ENCODE data around the gene DCK.

Gene DCK

GRCh38 chr4:70993181-70994068 lies at the start of gene DCK:
DCK (plus strand) TSS chr4:70993649; CDS start chr4:70993836, 187 bp downstream.
- in situ Hi-C loops (cut with MboI; ENCODE audit: low sequenced_read_pairs): no loop called here

- in situ Hi-C loops (cut with MboI; ENCODE audit: low sequenced_read_pairs): no loop called here
Observed at GRCh38 chr4:70945046-70945445, 48.4 kb upstream of the DCK start.

GRCh38 chr4:70945452-70946055 lies 47.9 kb upstream of the DCK start:
- in situ Hi-C loops (cut with MboI; ENCODE audit: low sequenced_read_pairs): no loop called here

- in situ Hi-C loops (cut with MboI; ENCODE audit: low sequenced_read_pairs): no loop called here
Observed at GRCh38 chr4:70946939-70947338, 46.5 kb upstream of the DCK start.

GRCh38 chr4:70948665-70949260 lies 44.7 kb upstream of the DCK start:
- in situ Hi-C loops (cut with MboI; ENCODE audit: low sequenced_read_pairs): no loop called here

- in situ Hi-C loops (cut with MboI; ENCODE audit: low sequenced_read_pairs): no loop called here
Observed at GRCh38 chr4:70954032-70954431, 39.4 kb upstream of the DCK start.

GRCh38 chr4:70956549-70957210 lies 36.8 kb upstream of the DCK start:
- in situ Hi-C loops (cut with MboI; ENCODE audit: low sequenced_read_pairs): no loop called here

GRCh38 chr4:70958681-70959080 lies 34.8 kb upstream of the DCK start:
- in situ Hi-C loops (cut with MboI; ENCODE audit: low sequenced_read_pairs): no loop called here

GRCh38 chr4:70969076-70969475 lies 24.4 kb upstream of the DCK start:
- in situ Hi-C loops (cut with MboI; ENCODE audit: low sequenced_read_pairs): no loop called here

GRCh38 chr4:70976252-70976651 lies 17.2 kb upstream of the DCK start:
- in situ Hi-C loops (cut with MboI; ENCODE audit: low sequenced_read_pairs): no loop called here

- in situ Hi-C loops (cut with MboI; ENCODE audit: low sequenced_read_pairs): no loop called here
Observed at GRCh38 chr4:70979445-70980008, 13.9 kb upstream of the DCK start.

GRCh38 chr4:70980196-70980595 lies 13.3 kb upstream of the DCK start:
- in situ Hi-C loops (cut with MboI; ENCODE audit: low sequenced_read_pairs): no loop called here

GRCh38 chr4:70984106-70984505 lies 9.3 kb upstream of the DCK start:
- in situ Hi-C loops (cut with MboI; ENCODE audit: low sequenced_read_pairs): no loop called here

GRCh38 chr4:70984589-70984988 lies 8.9 kb upstream of the DCK start:
- in situ Hi-C loops (cut with MboI; ENCODE audit: low sequenced_read_pairs): no loop called here

GRCh38 chr4:70991596-70991995 lies 1.9 kb upstream of the DCK start:
- in situ Hi-C loops (cut with MboI; ENCODE audit: low sequenced_read_pairs): no loop called here

- in situ Hi-C loops (cut with MboI; ENCODE audit: low sequenced_read_pairs): no loop called here
Observed at GRCh38 chr4:70992391-70992881, 1.0 kb upstream of the DCK start.

- in situ Hi-C loops (cut with MboI; ENCODE audit: low sequenced_read_pairs): no loop called here
Observed at GRCh38 chr4:70994069-70994366, 569 bp downstream of the DCK start.

GRCh38 chr4:70994387-70995099 lies 1.1 kb downstream of the DCK start:
- in situ Hi-C loops (cut with MboI; ENCODE audit: low sequenced_read_pairs): no loop called here

GRCh38 chr4:70996018-70996360 lies 2.5 kb downstream of the DCK start:
- in situ Hi-C loops (cut with MboI; ENCODE audit: low sequenced_read_pairs): no loop called here

- in situ Hi-C loops (cut with MboI; ENCODE audit: low sequenced_read_pairs): no loop called here
Observed at GRCh38 chr4:70997036-70997435, 3.6 kb downstream of the DCK start.

- in situ Hi-C loops (cut with MboI; ENCODE audit: low sequenced_read_pairs): no loop called here
Observed at GRCh38 chr4:70997546-70997945, 4.1 kb downstream of the DCK start.
